BJ (cell line): ENCODE data around the gene TMEM204. TPM values are rescaled to one million over a fixed set of nuclear protein-coding genes. Genes with fewer than 3 reads are reported as not detected.

ENCODE experiments used
- CTCF ChIA-PET: fragments of 350-600 bp; formaldehyde crosslinking; extraction: SDS; loops from one replicate; lab custom pipeline; 2021; ENCODE audit warnings: antibody characterized with exemption, inconsistent platforms; lab: Yijun Ruan, JAX
- POLR2A ChIA-PET: fragments of 300-600 bp; sonication (Branson Sonifier 250); formaldehyde crosslinking; extraction: SDS; loops from one replicate; lab custom pipeline; 2021; ENCODE audit warnings: antibody characterized with exemption; lab: Charles Lee
- DNase-seq: peaks from one replicate; pipeline ENCODE4 v3.0.0-alpha.2; 2011; ENCODE audit warnings: low read depth
- H3K27me3 ChIP-seq: 2 replicates; pipeline ENCODE4 v1.6.0; 2011; ENCODE audit warnings: low read length; ENCODE audit not compliant: control insufficient read depth, insufficient read depth
- H3K36me3 ChIP-seq: 2 replicates; pipeline ENCODE4 v1.5.1; 2011; ENCODE audit warnings: low read length; ENCODE audit not compliant: control insufficient read depth, insufficient read depth
- H3K4me3 ChIP-seq: 2 replicates; pipeline ENCODE4 v1.5.1; 2011; ENCODE audit warnings: low read depth, mild to moderate bottlenecking, control low read depth, low read length
- polyA plus RNA-seq: library from polyadenylated mRNA; depleted of rRNA; stranded (reverse); fragments of >200 nt; gene quantifications from 2 replicates; pipeline ENCODE4 v1.2.3, GENCODE V29; 2011
- TF ChIP-seq, protein P1 (sequence below): IDR thresholded peaks from 2 replicates; pipeline ENCODE4 v1.5.1; 2011; ENCODE audit warnings: low read depth, mild to moderate bottlenecking, control low read depth, inconsistent platforms, low read length, moderate library complexity; ENCODE audit not compliant: insufficient read depth

TMEM204 gene
- polyA plus RNA-seq, 1 experiment = 81.9 TPM

GRCh38 chr16:1557576-1557975 is 24.1 kb downstream of the TMEM204 start:
- no peak for DNase-seq
- no peak overlapping the region for H3K4me3 ChIP-seq
- TF ChIP-seq, protein P1, sequence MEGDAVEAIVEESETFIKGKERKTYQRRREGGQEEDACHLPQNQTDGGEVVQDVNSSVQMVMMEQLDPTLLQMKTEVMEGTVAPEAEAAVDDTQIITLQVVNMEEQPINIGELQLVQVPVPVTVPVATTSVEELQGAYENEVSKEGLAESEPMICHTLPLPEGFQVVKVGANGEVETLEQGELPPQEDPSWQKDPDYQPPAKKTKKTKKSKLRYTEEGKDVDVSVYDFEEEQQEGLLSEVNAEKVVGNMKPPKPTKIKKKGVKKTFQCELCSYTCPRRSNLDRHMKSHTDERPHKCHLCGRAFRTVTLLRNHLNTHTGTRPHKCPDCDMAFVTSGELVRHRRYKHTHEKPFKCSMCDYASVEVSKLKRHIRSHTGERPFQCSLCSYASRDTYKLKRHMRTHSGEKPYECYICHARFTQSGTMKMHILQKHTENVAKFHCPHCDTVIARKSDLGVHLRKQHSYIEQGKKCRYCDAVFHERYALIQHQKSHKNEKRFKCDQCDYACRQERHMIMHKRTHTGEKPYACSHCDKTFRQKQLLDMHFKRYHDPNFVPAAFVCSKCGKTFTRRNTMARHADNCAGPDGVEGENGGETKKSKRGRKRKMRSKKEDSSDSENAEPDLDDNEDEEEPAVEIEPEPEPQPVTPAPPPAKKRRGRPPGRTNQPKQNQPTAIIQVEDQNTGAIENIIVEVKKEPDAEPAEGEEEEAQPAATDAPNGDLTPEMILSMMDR = no peak
- ChIA-PET CTCF (interaction anchor here (0.7 to 1.9 kb wide), 2 partner anchors 34 to 63 kb away, joined by 3 to 5 read pairs; no protein-coding TSS in a partner anchor), POLR2A (no interaction called here)
- no peaks in the 10 kb centered on the region for H3K27me3 ChIP-seq
- peaks cover 23% of the 10 kb centered on the region for H3K36me3 ChIP-seq

DNA sequence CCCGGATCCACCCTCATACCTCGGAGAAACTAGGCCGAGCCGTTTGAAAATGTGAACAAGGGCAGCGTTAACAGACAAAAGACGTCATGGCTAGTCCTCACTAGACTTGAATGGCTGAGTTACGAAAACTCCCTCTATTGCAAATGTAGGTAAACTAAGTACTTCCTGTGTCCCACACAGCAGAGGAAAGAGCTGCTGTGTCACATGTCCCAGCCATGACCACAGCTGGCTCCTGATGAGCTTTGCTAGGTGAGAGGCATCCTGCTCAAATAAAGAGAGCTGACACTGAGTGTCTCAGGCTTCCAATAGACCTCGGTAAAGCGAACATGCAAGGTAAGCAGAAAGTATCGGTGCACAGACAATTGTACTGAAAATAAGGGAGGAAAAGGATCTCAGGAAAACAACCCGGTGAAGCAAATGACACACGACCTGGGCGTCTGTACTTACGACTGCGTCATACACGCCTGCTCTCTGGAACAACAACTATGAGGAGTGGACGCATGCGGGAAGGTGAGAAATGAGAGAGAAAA is 26.0 kb downstream of the TMEM204 start:
- Histone ChIP-seq H3K4me3 (no peak overlapping the region), H3K27me3 (no peaks in the 10 kb centered on the region), H3K36me3 (peaks cover 26% of the 10 kb centered on the region)
- TF ChIP-seq, protein P1 = no peak
- no peak for DNase-seq
- CTCF ChIA-PET = interaction anchor here (0.5 to 1.9 kb wide), 2 partner anchors 65 to 89 kb away, joined by 4 to 5 read pairs; no protein-coding TSS in a partner anchor
- POLR2A ChIA-PET = no interaction called here

- H3K4me3 ChIP-seq = no peak overlapping the region
- H3K27me3 ChIP-seq = no peaks in the 10 kb centered on the region
- TF ChIP-seq, protein P1 = no peak
- peaks cover 23% of the 10 kb centered on the region for H3K36me3 ChIP-seq
- no peak for DNase-seq
- POLR2A ChIA-PET = no interaction called here
- CTCF ChIA-PET = interaction anchor here (0.5 kb wide), 1 partner anchor 89 kb away, joined by 4 read pairs; no protein-coding TSS in a partner anchor
Measured at GRCh38 chr16:1560153-1560552, 26.7 kb downstream of the TMEM204 start.

- Histone ChIP-seq H3K4me3 (no peak overlapping the region), H3K27me3 (no peaks in the 10 kb centered on the region), H3K36me3 (peaks cover 23% of the 10 kb centered on the region)
- TF ChIP-seq, protein P1 = no peak
- CTCF ChIA-PET = no interaction called here
- POLR2A ChIA-PET = no interaction called here
- DNase-seq = no peak
Measured at GRCh38 chr16:1560866-1561265, 27.4 kb downstream of the TMEM204 start.

GRCh38 chr16:1561266-1561665 is 27.8 kb downstream of the TMEM204 start:
- Histone ChIP-seq H3K36me3 (peaks cover 23% of the 10 kb centered on the region), H3K4me3 (no peak overlapping the region), H3K27me3 (no peaks in the 10 kb centered on the region)
- POLR2A ChIA-PET = no interaction called here
- CTCF ChIA-PET = interaction anchor here (1.3 kb wide), 1 partner anchor 9 kb away, joined by 3 read pairs; no protein-coding TSS in a partner anchor
- no peak for DNase-seq
- TF ChIP-seq, protein P1 = no peak
